ENCODE data around the gene ATP2B2.

Gene ATP2B2

GRCh38 chr3:10500717-10501663 lies 4.4 kb downstream of the ATP2B2 start:
- TF ChIP-seq CTCF (IDR thresholded peaks at IDR 0.05; ENCODE audit: unreplicated experiment in 3 of 3), result no peak
- Mint-ChIP-seq H3K4me3 (no peak overlapping the region), H3K27me3 (ENCODE audit: low read depth) (peaks cover 51% of the 10 kb centered on the region), H3K9me3 (no peaks in the 10 kb centered on the region), H3K27ac (no peak overlapping the region), H3K36me3 (ENCODE audit: low read depth) (no peaks in the 10 kb centered on the region), H3K4me1 (no peaks in the 10 kb centered on the region)

GRCh38 chr3:10498271-10498670 lies 7.1 kb downstream of the ATP2B2 start:
- Mint-ChIP-seq H3K9me3 (no peaks in the 10 kb centered on the region), H3K27ac (no peak overlapping the region), H3K27me3 (ENCODE audit: low read depth) (peaks cover 40% of the 10 kb centered on the region), H3K4me1 (no peaks in the 10 kb centered on the region), H3K4me3 (no peak overlapping the region), H3K36me3 (ENCODE audit: low read depth) (no peaks in the 10 kb centered on the region)
- no peak for TF ChIP-seq CTCF (IDR thresholded peaks at IDR 0.05; ENCODE audit: unreplicated experiment in 3 of 3)

GRCh38 chr3:10497439-10497838 lies 7.9 kb downstream of the ATP2B2 start:
- Mint-ChIP-seq H3K27ac (no peak overlapping the region), H3K27me3 (ENCODE audit: low read depth) (peaks cover 33% of the 10 kb centered on the region), H3K4me1 (no peaks in the 10 kb centered on the region), H3K36me3 (ENCODE audit: low read depth) (no peaks in the 10 kb centered on the region), H3K9me3 (no peaks in the 10 kb centered on the region), H3K4me3 (no peak overlapping the region)
- TF ChIP-seq CTCF (IDR thresholded peaks at IDR 0.05; ENCODE audit: unreplicated experiment in 3 of 3), result no peak

- no peaks in the 10 kb centered on the region for H3K36me3 Mint-ChIP-seq (ENCODE audit: low read depth)
- no peak overlapping the region for H3K27ac Mint-ChIP-seq
- H3K27me3 Mint-ChIP-seq (ENCODE audit: low read depth), result peaks cover 34% of the 10 kb centered on the region
- H3K4me3 Mint-ChIP-seq, result no peak overlapping the region
- H3K4me1 Mint-ChIP-seq, result no peaks in the 10 kb centered on the region
- TF ChIP-seq CTCF (IDR thresholded peaks at IDR 0.05; ENCODE audit: unreplicated experiment in 3 of 3), result no peak
- no peaks in the 10 kb centered on the region for H3K9me3 Mint-ChIP-seq
These were observed 9.1 kb downstream of the ATP2B2 start for GRCh38 chr3:10496121-10496863.

GRCh38 chr3:10495614-10496013 lies 9.8 kb downstream of the ATP2B2 start:
- Mint-ChIP-seq H3K4me1 (no peaks in the 10 kb centered on the region), H3K4me3 (no peak overlapping the region), H3K27ac (no peak overlapping the region), H3K36me3 (ENCODE audit: low read depth) (no peaks in the 10 kb centered on the region), H3K9me3 (no peaks in the 10 kb centered on the region), H3K27me3 (ENCODE audit: low read depth) (peaks cover 31% of the 10 kb centered on the region)
- no peak for TF ChIP-seq CTCF (IDR thresholded peaks at IDR 0.05; ENCODE audit: unreplicated experiment in 3 of 3)

Data from nephron (organoid).